ENCODE measurements around the gene MRPL2.

Gene MRPL2

DNA sequence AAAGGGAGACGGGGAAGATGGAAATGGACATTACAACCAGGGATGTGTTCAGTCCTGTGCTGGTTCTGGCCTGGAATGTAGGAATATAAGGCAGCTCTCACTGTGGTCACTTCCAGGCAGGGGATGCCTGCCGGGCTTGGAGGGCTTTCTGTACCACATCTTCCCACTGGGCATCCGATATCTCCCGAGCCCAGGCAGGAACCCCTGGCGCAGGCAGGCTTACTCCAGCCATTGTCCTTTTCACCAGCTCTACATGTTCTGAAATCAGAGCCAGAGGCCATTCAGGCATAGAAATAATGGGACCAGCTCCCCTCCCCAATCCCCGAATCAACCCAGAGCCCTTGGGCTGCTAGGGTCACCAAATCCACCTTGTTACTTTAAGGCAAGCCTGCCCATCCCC is 46.9 kb downstream of the MRPL2 start:
- TF ChIP-seq, protein P1, sequence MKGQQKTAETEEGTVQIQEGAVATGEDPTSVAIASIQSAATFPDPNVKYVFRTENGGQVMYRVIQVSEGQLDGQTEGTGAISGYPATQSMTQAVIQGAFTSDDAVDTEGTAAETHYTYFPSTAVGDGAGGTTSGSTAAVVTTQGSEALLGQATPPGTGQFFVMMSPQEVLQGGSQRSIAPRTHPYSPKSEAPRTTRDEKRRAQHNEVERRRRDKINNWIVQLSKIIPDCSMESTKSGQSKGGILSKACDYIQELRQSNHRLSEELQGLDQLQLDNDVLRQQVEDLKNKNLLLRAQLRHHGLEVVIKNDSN (IDR thresholded peaks at IDR 0.05) = no peak
- TF ChIP-seq EP300 (IDR thresholded peaks at IDR 0.05; ENCODE audit: borderline replicate concordance) (no peak), CEBPB (IDR thresholded peaks at IDR 0.05) (no peak), FOXM1 (IDR thresholded peaks at IDR 0.05; ENCODE audit: borderline replicate concordance, low read depth) (no peak), NFIC (IDR thresholded peaks at IDR 0.05) (no peak), TCF12 (IDR thresholded peaks at IDR 0.05; ENCODE audit: low read depth) (no peak)

DNA sequence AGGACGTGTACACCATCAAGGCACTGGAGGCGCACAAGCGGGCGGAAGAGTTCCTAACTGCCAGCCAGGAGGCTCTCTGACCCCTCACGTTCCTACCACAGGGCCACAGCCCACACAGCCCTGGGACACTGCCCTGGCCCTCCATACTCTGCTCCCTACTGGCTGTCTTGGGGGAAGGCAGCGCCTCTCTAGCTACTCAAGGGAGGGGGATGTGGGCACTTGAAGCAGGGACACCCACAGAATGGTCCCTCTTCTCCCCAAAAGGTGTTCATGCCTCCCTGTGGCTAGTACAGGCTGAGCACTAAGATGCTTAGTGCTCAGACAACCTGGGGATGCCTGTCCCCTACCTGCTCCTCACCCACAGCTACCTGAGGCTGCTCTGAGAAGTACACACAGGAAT is 48.0 kb downstream of the MRPL2 start:
- TF ChIP-seq, protein P2, sequence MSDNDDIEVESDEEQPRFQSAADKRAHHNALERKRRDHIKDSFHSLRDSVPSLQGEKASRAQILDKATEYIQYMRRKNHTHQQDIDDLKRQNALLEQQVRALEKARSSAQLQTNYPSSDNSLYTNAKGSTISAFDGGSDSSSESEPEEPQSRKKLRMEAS (IDR thresholded peaks at IDR 0.05) = no peak
- no peak for TF ChIP-seq RAD21 (IDR thresholded peaks at IDR 0.05; ENCODE audit: low read depth)

DNA sequence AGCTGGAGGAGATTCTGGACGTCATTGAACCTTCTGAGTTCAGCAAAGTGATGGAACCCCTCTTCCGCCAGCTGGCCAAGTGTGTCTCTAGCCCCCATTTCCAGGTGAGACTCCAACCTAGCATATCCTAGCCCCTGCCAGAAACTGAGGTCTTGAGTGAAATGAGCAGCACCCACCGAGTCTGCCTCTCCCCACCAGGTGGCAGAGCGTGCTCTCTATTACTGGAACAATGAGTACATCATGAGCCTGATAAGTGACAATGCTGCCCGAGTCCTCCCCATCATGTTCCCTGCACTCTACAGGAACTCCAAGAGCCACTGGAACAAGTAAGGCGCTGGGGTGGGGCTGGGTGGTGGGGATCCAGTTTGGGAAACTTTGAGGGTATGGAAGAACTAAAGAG is 50.1 kb downstream of the MRPL2 start:
- TF ChIP-seq RAD21 (IDR thresholded peaks at IDR 0.05; ENCODE audit: low read depth) (0 out of 2 replicates have a peak, but pooled peaks have one; percentile 8), TEAD4 (IDR thresholded peaks at IDR 0.05) (no peak), NFIC (IDR thresholded peaks at IDR 0.05) (no peak)
- TF ChIP-seq, protein P1 (IDR thresholded peaks at IDR 0.05) = no peak

DNA sequence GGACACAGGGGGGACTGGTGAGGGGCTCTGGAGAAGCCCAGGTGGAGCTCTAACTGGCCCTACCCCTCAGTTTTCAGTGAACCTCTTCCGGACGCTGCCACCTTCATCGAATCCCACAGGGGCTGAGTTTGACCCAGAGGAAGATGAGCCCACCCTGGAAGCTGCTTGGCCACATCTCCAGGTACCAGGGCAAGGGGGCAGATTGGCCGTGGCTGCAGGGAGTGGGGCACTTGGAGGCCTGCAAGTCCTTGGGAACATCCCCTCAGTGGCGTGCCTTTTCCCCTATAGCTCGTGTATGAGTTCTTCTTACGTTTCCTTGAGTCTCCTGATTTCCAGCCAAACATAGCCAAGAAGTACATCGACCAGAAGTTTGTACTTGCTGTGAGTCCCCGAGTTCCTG is 52.1 kb downstream of the MRPL2 start:
- TF ChIP-seq NFIC (IDR thresholded peaks at IDR 0.05) = no peak
- no peak for TF ChIP-seq CEBPB (IDR thresholded peaks at IDR 0.05)
- TF ChIP-seq EGR1 (IDR thresholded peaks at IDR 0.05) = no peak
- TF ChIP-seq RAD21 (IDR thresholded peaks at IDR 0.05; ENCODE audit: low read depth) = no peak
- TF ChIP-seq, protein P2 (IDR thresholded peaks at IDR 0.05) = no peak
- TF ChIP-seq ZBTB7A (IDR thresholded peaks at IDR 0.05; ENCODE audit: low read depth) = no peak
- TF ChIP-seq YY1 (IDR thresholded peaks at IDR 0.05; ENCODE audit: low read depth) = no peak
- no peak for TF ChIP-seq FOXM1 (IDR thresholded peaks at IDR 0.05; ENCODE audit: borderline replicate concordance, low read depth)
- TF ChIP-seq TCF12 (IDR thresholded peaks at IDR 0.05; ENCODE audit: low read depth) = no peak
- no peak for TF ChIP-seq CREB1 (IDR thresholded peaks at IDR 0.05; ENCODE audit: low read depth)
- no peak for TF ChIP-seq EP300 (IDR thresholded peaks at IDR 0.05; ENCODE audit: borderline replicate concordance)
- TF ChIP-seq, protein P3, sequence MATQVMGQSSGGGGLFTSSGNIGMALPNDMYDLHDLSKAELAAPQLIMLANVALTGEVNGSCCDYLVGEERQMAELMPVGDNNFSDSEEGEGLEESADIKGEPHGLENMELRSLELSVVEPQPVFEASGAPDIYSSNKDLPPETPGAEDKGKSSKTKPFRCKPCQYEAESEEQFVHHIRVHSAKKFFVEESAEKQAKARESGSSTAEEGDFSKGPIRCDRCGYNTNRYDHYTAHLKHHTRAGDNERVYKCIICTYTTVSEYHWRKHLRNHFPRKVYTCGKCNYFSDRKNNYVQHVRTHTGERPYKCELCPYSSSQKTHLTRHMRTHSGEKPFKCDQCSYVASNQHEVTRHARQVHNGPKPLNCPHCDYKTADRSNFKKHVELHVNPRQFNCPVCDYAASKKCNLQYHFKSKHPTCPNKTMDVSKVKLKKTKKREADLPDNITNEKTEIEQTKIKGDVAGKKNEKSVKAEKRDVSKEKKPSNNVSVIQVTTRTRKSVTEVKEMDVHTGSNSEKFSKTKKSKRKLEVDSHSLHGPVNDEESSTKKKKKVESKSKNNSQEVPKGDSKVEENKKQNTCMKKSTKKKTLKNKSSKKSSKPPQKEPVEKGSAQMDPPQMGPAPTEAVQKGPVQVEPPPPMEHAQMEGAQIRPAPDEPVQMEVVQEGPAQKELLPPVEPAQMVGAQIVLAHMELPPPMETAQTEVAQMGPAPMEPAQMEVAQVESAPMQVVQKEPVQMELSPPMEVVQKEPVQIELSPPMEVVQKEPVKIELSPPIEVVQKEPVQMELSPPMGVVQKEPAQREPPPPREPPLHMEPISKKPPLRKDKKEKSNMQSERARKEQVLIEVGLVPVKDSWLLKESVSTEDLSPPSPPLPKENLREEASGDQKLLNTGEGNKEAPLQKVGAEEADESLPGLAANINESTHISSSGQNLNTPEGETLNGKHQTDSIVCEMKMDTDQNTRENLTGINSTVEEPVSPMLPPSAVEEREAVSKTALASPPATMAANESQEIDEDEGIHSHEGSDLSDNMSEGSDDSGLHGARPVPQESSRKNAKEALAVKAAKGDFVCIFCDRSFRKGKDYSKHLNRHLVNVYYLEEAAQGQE (IDR thresholded peaks at IDR 0.05; ENCODE audit: low read depth) = no peak
- TF ChIP-seq TAF1 (IDR thresholded peaks at IDR 0.05; ENCODE audit: low read depth) = no peak
- TF ChIP-seq, protein P1 (IDR thresholded peaks at IDR 0.05) = no peak

DNA sequence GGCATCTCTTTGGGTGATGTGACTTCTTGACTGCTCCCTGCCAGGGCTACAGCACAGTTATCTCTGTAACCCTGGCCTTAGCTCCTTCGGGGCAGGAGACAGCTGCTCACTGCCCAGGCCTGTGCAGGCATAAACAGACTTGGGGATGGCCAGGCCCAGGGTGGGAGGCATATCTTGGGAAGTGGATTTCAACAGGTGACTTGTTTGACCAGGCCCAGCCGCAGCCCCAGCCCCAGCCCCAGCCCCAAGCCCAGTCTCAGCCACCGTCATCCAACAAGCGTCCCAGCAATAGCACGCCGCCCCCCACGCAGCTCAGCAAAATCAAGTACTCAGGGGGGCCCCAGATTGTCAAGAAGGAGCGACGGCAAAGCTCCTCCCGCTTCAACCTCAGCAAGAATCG is 53.0 kb downstream of the MRPL2 start:
- TF ChIP-seq EGR1 (IDR thresholded peaks at IDR 0.05) (no peak), EP300 (IDR thresholded peaks at IDR 0.05; ENCODE audit: borderline replicate concordance) (no peak), CEBPB (IDR thresholded peaks at IDR 0.05) (no peak), ZBTB7A (IDR thresholded peaks at IDR 0.05; ENCODE audit: low read depth) (no peak), CREB1 (IDR thresholded peaks at IDR 0.05; ENCODE audit: low read depth) (no peak), FOXM1 (IDR thresholded peaks at IDR 0.05; ENCODE audit: borderline replicate concordance, low read depth) (no peak), TEAD4 (IDR thresholded peaks at IDR 0.05) (no peak), YY1 (IDR thresholded peaks at IDR 0.05; ENCODE audit: low read depth) (no peak), RAD21 (IDR thresholded peaks at IDR 0.05; ENCODE audit: low read depth) (no peak), NFIC (IDR thresholded peaks at IDR 0.05) (no peak)
- TF ChIP-seq, protein P2 (IDR thresholded peaks at IDR 0.05) = no peak
- TF ChIP-seq, protein P1 (IDR thresholded peaks at IDR 0.05) = no peak
- TF ChIP-seq, protein P3 (IDR thresholded peaks at IDR 0.05; ENCODE audit: low read depth) = no peak

DNA sequence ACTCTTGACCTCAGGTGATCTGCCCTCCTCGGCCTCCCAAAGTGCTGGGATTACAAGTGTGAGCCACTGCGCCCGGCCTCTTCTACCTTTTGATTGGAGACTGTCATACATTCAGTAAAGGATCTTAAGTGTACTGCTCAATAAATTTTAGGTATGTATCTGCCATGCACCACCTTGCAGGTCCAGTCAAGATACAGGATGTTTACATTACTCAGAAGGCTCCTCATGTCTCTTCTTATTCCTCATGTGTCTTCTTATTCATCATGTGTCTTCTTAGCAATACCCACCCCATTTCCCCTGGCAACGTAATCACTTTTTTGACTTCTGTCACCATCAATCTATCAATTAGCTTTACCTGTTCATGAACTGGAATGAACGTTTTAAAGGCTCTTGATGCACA is 53.4 kb downstream of the MRPL2 start:
- TF ChIP-seq NFIC (IDR thresholded peaks at IDR 0.05) = no peak
- no peak for TF ChIP-seq YY1 (IDR thresholded peaks at IDR 0.05; ENCODE audit: low read depth)
- TF ChIP-seq, protein P1 (IDR thresholded peaks at IDR 0.05) = no peak
- no peak for TF ChIP-seq EP300 (IDR thresholded peaks at IDR 0.05; ENCODE audit: borderline replicate concordance)
- no peak for TF ChIP-seq ZBTB7A (IDR thresholded peaks at IDR 0.05; ENCODE audit: low read depth)
- no peak for TF ChIP-seq TCF12 (IDR thresholded peaks at IDR 0.05; ENCODE audit: low read depth)
- TF ChIP-seq, protein P3 (IDR thresholded peaks at IDR 0.05; ENCODE audit: low read depth) = no peak
- TF ChIP-seq, protein P2 (IDR thresholded peaks at IDR 0.05) = no peak
- TF ChIP-seq TAF1 (IDR thresholded peaks at IDR 0.05; ENCODE audit: low read depth) = no peak
- no peak for TF ChIP-seq CREB1 (IDR thresholded peaks at IDR 0.05; ENCODE audit: low read depth)
- TF ChIP-seq FOXM1 (IDR thresholded peaks at IDR 0.05; ENCODE audit: borderline replicate concordance, low read depth) = no peak
- no peak for TF ChIP-seq CEBPB (IDR thresholded peaks at IDR 0.05)
- TF ChIP-seq RAD21 (IDR thresholded peaks at IDR 0.05; ENCODE audit: low read depth) = no peak
- TF ChIP-seq TEAD4 (IDR thresholded peaks at IDR 0.05) = no peak
- no peak for TF ChIP-seq EGR1 (IDR thresholded peaks at IDR 0.05)
